Stimulated activated CD4-positive, alpha-beta T cell treated with anti-CD3 and anti-CD28 coated beads, Interleukin-15, amount 100 ng/mL, for 24 hours (primary cell): ENCODE measurements around the gene HNRNPA2B1.

Experiments used
- DNase-seq: peaks from one replicate; pipeline ENCODE4 v3.0.0-alpha.2; 2020

Gene HNRNPA2B1

DNA sequence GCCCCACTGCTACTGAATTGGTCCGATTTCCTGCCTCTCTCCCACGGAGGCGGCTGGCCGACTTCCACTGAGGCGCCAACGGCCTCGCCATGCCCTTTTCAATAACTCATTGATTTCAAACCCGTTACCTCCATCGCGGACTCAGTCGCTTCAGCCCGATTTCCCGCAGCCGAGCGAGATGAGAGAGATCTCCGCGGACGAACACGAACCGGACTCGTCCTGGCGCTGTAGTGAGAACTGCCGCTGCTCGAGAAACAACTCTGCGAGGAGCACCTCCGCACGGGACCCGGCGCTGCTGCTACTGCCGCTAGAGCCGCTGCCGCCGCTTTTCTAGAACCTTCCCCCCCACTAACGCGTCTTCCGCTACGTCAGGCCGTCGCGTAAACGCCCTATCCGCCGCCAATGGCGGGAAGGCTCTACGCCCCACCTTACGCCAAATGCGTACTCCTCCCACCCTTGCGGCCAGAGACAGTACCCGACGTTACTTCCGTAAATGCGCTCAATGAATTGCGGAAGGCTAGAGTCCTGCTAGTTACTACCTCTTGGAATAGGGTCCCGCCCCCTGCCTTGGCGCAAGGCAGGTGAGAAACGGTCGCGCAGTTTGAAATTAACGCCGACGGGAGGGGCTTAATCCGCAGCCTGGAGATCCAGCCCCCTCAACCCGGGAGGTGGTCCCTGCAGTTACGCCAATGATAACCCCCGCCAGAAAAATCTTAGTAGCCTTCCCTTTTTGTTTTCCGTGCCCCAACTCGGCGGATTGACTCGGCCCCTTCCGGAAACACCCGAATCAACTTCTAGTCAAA, at the start of gene HNRNPA2B1:
Gene HNRNPA2B1, minus strand, starts transcription at position 303 of the 803 bp plus-strand sequence. Its CDS starts 169 bp downstream, at position 134.
- DNase-seq: peak; percentile 98

DNA sequence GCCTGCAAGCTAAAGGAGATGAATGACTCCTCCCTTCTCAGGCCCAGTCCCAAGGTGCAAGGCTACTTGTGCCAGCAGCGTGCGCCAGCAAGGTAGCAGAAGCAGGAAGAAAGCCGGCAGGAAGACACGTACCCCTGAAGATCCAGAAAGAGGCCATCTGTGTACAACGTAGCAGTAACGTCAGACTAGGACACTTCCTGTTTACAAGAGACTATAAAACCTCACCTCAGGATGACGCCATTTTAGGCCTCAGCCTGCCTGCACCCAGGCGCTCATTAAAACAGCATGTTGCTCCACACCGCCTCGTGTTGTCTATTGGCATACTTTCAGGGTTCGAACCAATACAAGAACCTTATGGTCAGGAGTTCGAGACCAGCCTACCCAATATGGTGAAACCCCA, 49.7 kb upstream of the HNRNPA2B1 start:
- no peak for DNase-seq

GRCh38 chr7:26245150-26245549, 44.6 kb upstream of the HNRNPA2B1 start:
- DNase-seq: no peak

- no peak for DNase-seq
Measured at GRCh38 chr7:26238032-26238431, 37.5 kb upstream of the HNRNPA2B1 start.

DNA sequence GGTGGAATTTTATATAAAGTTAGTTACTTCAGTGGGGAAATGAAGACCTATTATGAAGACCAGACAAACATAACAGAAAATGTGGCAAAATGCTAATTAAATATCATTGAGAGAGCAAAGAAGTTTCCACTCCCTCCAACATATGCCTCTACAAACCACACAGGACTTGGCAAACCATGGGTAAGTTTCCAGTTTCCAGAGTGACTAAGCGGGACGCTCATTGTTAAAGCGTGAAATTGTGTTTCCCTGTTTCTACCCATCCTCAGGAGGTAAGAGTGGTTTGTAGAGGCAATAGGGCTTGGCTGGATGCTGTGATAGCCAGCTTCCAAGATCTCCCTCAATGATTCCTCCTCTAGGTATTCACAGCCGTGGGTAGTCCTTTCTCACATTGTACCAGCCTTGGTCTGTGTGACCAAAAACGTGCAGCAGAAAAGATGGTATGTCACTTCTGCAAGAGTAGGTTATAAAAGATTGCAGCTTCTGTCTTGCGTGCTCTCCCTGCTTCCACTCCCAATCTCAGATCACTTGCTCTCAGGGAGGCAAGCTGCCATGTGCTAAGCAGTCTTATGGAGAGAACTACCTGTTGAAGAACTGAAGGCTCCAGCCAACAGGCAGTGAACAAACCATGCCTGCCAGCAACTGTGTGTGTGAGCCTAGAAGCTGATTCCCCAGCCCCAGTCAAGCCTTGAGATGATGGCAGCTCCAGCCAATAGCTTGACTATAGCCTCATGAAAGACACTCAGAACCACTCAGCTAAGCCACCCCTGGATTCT, 36.7 kb upstream of the HNRNPA2B1 start:
- no peak for DNase-seq

DNA sequence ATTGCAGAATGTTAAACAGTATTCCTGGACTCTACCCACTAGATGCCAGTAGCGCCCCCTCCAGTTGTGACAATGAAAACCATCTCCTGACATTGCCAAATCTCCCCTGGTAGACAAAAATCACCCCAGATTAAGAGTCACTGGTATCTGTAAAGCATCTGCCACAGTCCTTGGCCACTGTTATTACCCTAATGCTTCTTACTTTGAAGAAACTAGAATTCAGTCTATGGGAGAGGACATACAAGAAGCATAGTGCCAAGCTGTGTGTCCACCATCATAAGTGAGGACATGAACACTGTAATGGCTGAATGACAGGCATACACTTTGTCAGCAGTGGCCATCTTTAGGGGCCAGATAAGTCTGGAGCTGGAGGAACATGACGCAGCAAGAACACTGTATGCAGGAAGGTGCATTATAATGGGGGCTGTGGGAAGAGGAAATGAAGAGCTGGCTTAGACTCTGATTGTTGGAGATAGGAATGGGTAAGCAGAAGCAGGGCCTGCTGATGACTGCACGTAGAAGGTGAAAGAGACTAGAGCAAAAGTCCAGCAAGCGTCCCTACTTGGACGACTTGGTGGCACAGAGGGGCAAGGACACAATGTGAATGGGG, 33.5 kb upstream of the HNRNPA2B1 start:
- DNase-seq: no peak

- DNase-seq: no peak
Measured at GRCh38 chr7:26227987-26228386, 27.4 kb upstream of the HNRNPA2B1 start.

DNA sequence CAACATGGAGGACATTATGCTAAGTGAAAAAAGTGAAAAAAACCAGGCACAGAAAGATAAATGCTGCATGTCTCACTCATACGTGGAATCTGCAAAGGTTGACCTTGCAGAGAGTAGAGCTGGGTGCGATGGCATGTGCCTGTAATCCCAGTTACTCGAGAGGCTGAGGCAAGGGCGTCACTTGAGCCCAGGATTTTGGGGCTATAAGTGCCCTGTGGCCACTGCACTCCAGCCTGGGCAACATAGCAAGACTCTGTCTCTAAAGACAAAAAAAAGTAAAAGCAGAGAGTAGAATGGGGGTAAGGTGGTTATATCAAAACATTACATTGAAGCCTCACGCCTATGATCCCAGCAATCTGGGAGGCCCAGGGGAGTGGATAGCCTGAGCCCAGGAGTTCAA, 23.8 kb upstream of the HNRNPA2B1 start:
- no peak for DNase-seq

DNA sequence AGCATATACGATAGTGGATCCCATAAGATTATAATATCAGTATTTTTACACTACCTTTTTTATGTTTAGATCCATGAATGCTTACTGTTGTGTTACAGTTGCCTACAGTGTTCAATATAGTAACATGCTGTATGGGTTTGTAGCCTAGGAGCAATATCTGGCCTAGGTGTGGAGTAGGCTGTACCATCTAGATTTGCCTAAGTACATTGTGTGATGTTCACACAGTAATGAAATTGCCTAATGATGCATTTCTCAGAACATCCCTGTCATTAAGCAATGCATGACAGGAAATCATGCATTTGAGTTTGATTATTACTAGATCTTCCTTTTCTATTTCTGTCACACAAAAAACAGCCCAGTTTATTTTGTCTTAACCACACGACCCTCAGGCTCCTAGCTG, 15.5 kb upstream of the HNRNPA2B1 start:
- DNase-seq: no peak

GRCh38 chr7:26213807-26214515, 13.4 kb upstream of the HNRNPA2B1 start:
- DNase-seq: no peak

DNA sequence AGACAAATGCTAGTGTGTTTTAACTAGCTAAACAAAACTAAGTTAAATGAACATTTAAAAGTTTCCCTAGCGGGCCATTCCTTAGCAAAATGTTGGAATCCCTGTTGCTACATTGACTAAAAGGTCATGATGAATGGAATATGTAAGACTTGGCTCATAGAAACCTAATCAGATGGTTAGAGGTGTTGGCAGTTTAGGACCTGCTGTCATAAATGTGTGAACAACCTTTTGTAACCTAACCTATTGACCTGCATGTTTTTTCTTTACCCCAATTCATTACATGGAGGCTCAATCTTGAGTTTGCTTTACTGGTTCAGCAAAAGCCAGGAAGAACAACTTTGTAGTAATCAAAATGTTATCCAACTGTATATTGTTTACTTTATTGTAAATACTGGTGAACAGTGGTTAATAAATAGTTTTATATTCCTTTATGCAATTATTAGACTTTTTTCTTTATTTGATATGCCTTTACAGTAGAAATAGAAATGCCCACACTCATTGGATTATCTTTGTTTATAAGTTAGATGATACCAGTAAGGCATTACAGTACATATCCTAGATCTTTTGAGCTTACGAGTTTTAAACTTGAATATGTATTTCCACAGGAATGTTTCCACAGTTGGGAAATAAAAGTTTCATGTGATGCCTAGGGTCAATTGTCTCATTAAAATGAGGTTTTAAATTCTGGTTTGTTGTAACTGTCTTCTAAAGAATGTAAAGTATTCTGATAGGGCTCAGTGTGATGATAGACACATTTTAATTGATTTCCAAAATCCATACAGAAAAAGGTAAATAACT, 12.6 kb upstream of the HNRNPA2B1 start:
- no peak for DNase-seq

DNA sequence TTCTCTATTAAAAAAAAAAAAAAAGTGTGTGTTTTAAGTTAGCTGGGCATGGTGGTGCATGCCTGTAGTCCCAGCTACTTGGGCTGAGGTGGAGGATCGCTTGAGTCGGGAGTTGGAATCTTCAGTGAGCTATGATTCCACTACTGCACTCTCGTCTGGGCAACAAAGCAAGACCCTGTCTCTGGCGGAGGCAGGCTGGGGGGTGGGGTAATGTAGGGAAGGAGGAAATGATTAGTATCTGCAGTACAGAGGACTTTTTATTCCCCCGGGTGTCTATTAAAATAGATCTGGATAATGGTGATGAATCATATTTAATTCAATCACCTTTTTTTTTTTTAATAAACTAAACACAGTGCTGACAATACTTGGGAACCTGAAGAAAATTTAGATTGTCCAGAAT, 7.5 kb upstream of the HNRNPA2B1 start:
- no peak for DNase-seq

DNA sequence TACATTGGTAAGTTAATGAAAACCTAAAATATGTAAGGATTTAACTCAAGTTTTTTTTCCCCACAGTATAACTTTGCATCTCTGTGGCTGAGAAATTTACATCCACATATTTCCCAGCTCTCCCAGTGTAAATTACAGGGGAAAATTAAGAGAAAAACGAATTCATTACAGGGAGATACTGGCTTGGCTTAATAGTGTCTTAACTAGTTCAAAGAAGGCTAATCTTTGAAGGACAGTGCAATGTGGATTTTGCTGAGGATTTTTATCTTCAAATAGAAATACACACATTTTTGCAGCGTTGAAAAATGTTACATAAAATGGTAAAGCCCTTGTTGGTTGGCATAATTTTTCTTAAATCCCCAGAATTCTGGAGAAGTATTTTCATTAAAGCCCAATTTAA, 2.5 kb upstream of the HNRNPA2B1 start:
- DNase-seq: no peak

DNA sequence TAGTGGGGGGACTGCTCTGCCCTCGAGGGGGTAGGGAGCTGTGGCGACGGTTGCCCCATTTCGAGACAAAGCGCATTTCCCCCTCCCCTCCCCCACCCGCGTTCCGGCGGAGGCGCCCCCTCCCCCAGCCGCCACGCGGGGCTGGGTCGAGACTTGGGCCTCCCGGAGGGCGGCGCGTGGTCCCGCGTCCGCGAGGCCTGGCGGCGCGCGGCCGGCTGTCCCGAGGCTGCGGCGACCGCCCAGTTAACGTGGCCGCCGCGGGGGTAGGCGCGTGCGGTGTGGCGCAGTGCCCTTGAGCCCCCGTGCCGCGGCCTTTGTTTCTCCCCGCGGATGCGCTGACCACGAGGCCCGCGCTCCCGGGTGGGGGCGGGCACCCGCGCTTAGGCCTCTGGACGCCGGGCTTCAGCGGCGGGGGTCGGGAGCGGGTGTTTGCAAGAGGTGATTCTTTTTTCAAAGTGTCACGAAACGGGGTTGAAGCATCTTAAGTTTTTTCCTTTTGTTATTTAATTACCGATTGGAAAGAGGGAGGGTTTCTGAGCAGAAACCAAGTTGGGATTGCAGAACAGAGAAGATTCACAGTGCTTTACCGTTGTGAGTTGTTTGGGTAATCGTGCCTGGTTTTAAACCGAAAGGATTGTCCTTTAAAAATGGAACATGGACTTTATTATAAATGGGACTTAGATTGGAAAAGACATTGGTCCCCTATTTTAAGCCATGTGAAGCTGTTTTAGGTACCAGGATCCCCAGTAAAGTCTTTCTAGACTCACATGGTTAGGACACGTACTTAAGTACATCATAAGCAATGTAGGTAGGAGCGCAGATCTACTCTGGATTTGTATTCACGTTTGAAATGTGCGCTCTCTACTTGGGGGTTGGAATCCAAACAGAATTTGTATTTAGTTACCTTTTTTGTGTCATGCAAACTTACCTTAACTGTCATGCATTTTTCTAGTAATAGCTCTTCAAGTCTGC, 1.8 kb upstream of the HNRNPA2B1 start:
- peak; percentile 74 for DNase-seq

DNA sequence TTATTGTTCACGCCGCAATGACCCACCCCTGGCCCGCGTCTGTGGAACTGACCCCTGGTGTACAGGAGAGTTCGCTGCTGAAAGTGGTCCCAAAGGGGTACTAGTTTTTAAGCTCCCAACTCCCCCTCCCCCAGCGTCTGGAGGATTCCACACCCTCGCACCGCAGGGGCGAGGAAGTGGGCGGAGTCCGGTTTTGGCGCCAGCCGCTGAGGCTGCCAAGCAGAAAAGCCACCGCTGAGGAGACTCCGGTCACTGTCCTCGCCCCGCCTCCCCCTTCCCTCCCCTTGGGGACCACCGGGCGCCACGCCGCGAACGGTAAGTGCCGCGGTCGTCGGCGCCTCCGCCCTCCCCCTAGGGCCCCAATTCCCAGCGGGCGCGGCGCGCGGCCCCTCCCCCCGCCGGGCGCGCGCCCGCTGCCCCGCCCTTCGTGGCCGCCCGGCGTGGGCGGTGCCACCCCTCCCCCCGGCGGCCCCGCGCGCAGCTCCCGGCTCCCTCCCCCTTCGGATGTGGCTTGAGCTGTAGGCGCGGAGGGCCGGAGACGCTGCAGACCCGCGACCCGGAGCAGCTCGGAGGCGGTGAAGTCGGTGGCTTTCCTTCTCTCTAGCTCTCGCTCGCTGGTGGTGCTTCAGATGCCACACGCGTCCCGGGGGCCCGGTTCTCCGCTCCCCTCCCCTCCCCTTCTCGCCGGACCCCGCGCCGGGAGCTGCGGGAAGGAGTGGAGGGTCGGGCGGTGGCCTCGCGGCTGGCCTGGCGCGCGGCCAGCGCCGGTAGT, 887 bp upstream of the HNRNPA2B1 start, which contains the start of gene CBX3:
Gene CBX3, plus strand, starts transcription at position 499 of the 772 bp plus-strand sequence. CDS start 1,254 bp downstream, outside the sequence.
- DNase-seq: peak; percentile 97

GRCh38 chr7:26200038-26200443, 505 bp downstream of the HNRNPA2B1 start:
- peak; percentile 84 for DNase-seq

DNA sequence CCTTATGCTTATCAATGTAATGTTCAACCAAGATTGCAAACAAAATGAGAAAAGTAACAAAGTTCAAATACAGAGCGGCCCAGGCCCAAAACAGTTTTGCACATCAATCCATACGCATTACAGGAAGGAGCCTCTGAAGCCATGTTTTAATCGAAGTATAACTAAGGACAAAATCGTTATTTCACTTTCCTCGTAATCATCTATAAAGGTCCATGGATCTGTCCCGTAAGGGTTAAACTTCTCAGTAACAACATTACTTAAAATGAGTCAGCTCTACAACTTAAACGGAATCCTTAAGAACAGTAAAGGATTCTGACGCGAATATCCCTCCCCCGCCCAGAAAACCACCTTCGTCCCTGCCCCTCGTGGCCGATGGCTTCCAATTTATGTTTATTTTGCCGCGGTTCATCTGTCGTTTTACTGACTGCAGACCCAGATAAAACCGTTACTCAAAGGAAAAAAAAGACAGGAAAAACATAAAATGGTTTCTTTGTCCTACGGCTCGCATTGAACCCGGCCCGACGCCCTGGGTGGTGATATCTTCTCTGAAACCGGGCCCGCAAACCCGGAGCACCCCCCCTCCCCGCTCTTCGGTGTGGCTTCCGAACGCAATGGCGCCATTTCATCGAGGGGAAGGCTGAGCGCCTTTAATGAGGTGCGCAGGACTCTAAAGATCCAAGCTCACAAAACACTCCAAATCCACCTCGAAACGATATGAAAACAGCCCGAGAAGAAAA, 1.1 kb downstream of the HNRNPA2B1 start:
- DNase-seq: peak; percentile 73

DNA sequence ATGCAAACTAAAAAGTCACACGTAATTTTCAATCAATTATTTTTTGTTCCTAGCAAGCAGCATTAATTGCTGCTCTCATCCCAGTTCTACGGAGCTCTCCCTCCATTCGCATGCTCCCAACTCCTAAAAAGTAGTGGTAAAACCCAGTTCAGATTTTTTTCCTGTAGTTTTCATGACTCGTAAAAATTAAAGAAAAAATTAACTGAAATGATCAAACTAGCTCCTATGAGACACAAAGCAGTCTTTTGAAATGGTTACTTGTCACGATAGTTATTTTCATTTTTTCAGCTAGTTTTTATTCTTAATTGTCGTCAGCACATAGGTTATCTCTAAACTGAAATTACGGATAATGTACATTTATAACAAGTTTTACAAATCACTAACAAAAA, 1.8 kb downstream of the HNRNPA2B1 start:
- no peak for DNase-seq

- DNase-seq: no peak
Measured at GRCh38 chr7:26198133-26198780, 2.3 kb downstream of the HNRNPA2B1 start.
